ENCODE measurements around the gene FBXW8. TPM values are rescaled to one million over a fixed set of nuclear protein-coding genes. Genes with fewer than 3 reads are reported as not detected.
A peak's percentile ranks its signal among the peaks of the same experiment; 100 is the strongest.

Gene FBXW8
- total and polyA plus RNA-seq, 4 donors, result 3.9 to 20.3 (median 12.5) TPM

- H3K4me3 ChIP-seq, result no peak overlapping the region
- WGBS, 2 donors, result 84 to 90% methylated on average over 30 of the region's 30 CpGs
- H3K9ac ChIP-seq (ENCODE audit: insufficient read depth in 1 of 2, low read length in 2 of 2), result no peak overlapping the region
- no peaks in the 10 kb centered on the region for H3K27me3 ChIP-seq (ENCODE audit: control insufficient read depth in 3 of 3, insufficient read depth in 3 of 3, low read length in 2 of 3)
- peaks cover 0 to 9% (median 8%) of the 10 kb centered on the region in 5 donors for H3K4me1 ChIP-seq (ENCODE audit: control insufficient read depth in 5 of 5, insufficient read depth in 5 of 5, low read length in 5 of 5)
- peaks cover 1 to 17% (median 6%) of the 10 kb centered on the region in 4 donors for H3K36me3 ChIP-seq (ENCODE audit: control insufficient read depth in 4 of 4, insufficient read depth in 4 of 4, low read length in 4 of 4)
- H3K9me3 ChIP-seq (ENCODE audit: control insufficient read depth in 4 of 4, insufficient read depth in 3 of 4, low read length in 3 of 4), result no peaks in the 10 kb centered on the region
- H3K27ac ChIP-seq (ENCODE audit: low read depth in 1 of 2, low read length in 1 of 2), result no peak overlapping the region
- peak; percentile 54 to 69 (median 65) for DNase-seq
- ATAC-seq (ENCODE audit: insufficient read depth, low FRiP score), result no peak
- TF ChIP-seq CTCF (IDR thresholded peaks at IDR 0.05; ENCODE audit: control extremely low read depth, extremely low read depth), result no peak
These were observed 59.1 kb downstream of the FBXW8 start for GRCh38 chr12:116969615-116970585.

GRCh38 chr12:116971222-116971621, 60.5 kb downstream of the FBXW8 start:
- ATAC-seq (ENCODE audit: insufficient read depth, low FRiP score), result no peak
- Histone ChIP-seq H3K36me3 (ENCODE audit: control insufficient read depth in 4 of 4, insufficient read depth in 4 of 4, low read length in 4 of 4) (peaks cover 3 to 11% (median 5%) of the 10 kb centered on the region in 4 donors), H3K27me3 (ENCODE audit: control insufficient read depth in 3 of 3, insufficient read depth in 3 of 3, low read length in 2 of 3) (no peaks in the 10 kb centered on the region), H3K4me3 (no peak overlapping the region), H3K9ac (ENCODE audit: insufficient read depth in 1 of 2, low read length in 2 of 2) (no peak overlapping the region), H3K9me3 (ENCODE audit: control insufficient read depth in 4 of 4, insufficient read depth in 3 of 4, low read length in 3 of 4) (no peaks in the 10 kb centered on the region), H3K4me1 (ENCODE audit: control insufficient read depth in 5 of 5, insufficient read depth in 5 of 5, low read length in 5 of 5) (peaks cover 0 to 9% (median 8%) of the 10 kb centered on the region in 5 donors), H3K27ac (ENCODE audit: low read depth in 1 of 2, low read length in 1 of 2) (no peak overlapping the region)
- DNase-seq, result no peak
- TF ChIP-seq CTCF (IDR thresholded peaks at IDR 0.05; ENCODE audit: control extremely low read depth, extremely low read depth), result no peak
- 94 to 95% methylated on average over 4 of the region's 4 CpGs for WGBS, 2 donors

GRCh38 chr12:116975779-116976393, 65.1 kb downstream of the FBXW8 start:
- no peak for TF ChIP-seq CTCF (IDR thresholded peaks at IDR 0.05; ENCODE audit: control extremely low read depth, extremely low read depth)
- H3K36me3 ChIP-seq (ENCODE audit: control insufficient read depth in 4 of 4, insufficient read depth in 4 of 4, low read length in 4 of 4), result peaks cover 3 to 4% (median 4%) of the 10 kb centered on the region in 4 donors
- ATAC-seq (ENCODE audit: insufficient read depth, low FRiP score) (no peak), DNase-seq (no peak)
- H3K9ac ChIP-seq (ENCODE audit: insufficient read depth in 1 of 2, low read length in 2 of 2), result no peak overlapping the region
- 91 to 94% methylated on average over 3 of the region's 3 CpGs for WGBS, 2 donors
- no peaks in the 10 kb centered on the region for H3K9me3 ChIP-seq (ENCODE audit: control insufficient read depth in 4 of 4, insufficient read depth in 3 of 4, low read length in 3 of 4)
- no peaks in the 10 kb centered on the region for H3K27me3 ChIP-seq (ENCODE audit: control insufficient read depth in 3 of 3, insufficient read depth in 3 of 3, low read length in 2 of 3)
- no peak overlapping the region for H3K27ac ChIP-seq (ENCODE audit: low read depth in 1 of 2, low read length in 1 of 2)
- no peak overlapping the region for H3K4me3 ChIP-seq
- peaks cover 0 to 2% (median 0%) of the 10 kb centered on the region in 5 donors for H3K4me1 ChIP-seq (ENCODE audit: control insufficient read depth in 5 of 5, insufficient read depth in 5 of 5, low read length in 5 of 5)

All from lung (tissue), 12 donors.